K562 (cell line): ENCODE data around the gene CTRB2. TPM values are rescaled to one million over a fixed set of nuclear protein-coding genes. Genes with fewer than 3 reads are reported as not detected.

Experiments used
- ARID1B ChIP-seq: fragments of 450-650 bp; IDR thresholded peaks from 2 replicates; pipeline ENCODE4 v1.6.1; 2016; ENCODE audit warnings: antibody characterized with exemption, mild to moderate bottlenecking, inconsistent platforms
- ATF3 ChIP-seq, 2 experiments: fragments of 450-650 bp in 1 of 2; sonication (generic) in 1 of 2; formaldehyde crosslinking in 1 of 2; IDR thresholded peaks in 1 of 2; conservative IDR thresholded peaks in 1 of 2; 2 replicates each; pipeline versions ENCODE4 v1.6.1 to v1.8.1; 2016 to 2023; ENCODE audit warnings: mild to moderate bottlenecking in 2 of 2, moderate library complexity in 2 of 2, inconsistent platforms in 1 of 2, missing genetic modification reagents in 1 of 2
- CEBPB ChIP-seq: fragments of 450-650 bp; IDR thresholded peaks from 2 replicates; pipeline ENCODE4 v1.6.1; 2016; ENCODE audit warnings: missing genetic modification characterization, missing compliant biosample characterization
- FOSL1 ChIP-seq: fragments of 200-800 bp; sonication (Bioruptor generic); conservative IDR thresholded peaks from 2 replicates; pipeline ENCODE4 v1.6.1; 2016; ENCODE audit warnings: missing genetic modification characterization, missing compliant biosample characterization
- JUN ChIP-seq, 2 experiments: sonication (generic) in 1 of 2; formaldehyde crosslinking in 1 of 2; IDR thresholded peaks; 2 replicates each; pipeline versions ENCODE4 v1.6.1 to v1.8.0; 2012 to 2022; ENCODE audit warnings: borderline replicate concordance in 2 of 2, mild to moderate bottlenecking in 2 of 2, improper control_type of control experiment in 1 of 2, low read depth in 1 of 2, low read length in 1 of 2, missing genetic modification reagents in 1 of 2
- JUND ChIP-seq, 2 experiments: IDR thresholded peaks; 2 replicates in 1 of 2; 3 replicates in 1 of 2; pipeline ENCODE4 v1.6.1; 2011; ENCODE audit warnings: borderline replicate concordance in 2 of 2, low read depth in 2 of 2, low read length in 2 of 2, improper control_type of control experiment in 1 of 2, missing biosample characterization in 1 of 2, missing genetic modification characterization in 1 of 2, missing genetic modification reagents in 1 of 2
- POLR2AphosphoS5 ChIP-seq: IDR thresholded peaks from 2 replicates; pipeline ENCODE4 v1.6.1; 2011; ENCODE audit warnings: mild to moderate bottlenecking, low read depth, low read length, moderate library complexity; ENCODE audit not compliant: control insufficient read depth, insufficient read depth
- POLR2G ChIP-seq: fragments of 200-400 bp; formaldehyde crosslinking; IDR thresholded peaks from 2 replicates; pipeline ENCODE4 v1.6.1; 2017; ENCODE audit warnings: low read depth, mild to moderate bottlenecking, antibody characterized with exemption, low read length, moderate library complexity
- RBFOX2 ChIP-seq: fragments of 200-400 bp; formaldehyde crosslinking; IDR thresholded peaks from 2 replicates; pipeline ENCODE4 v1.6.1; 2017; ENCODE audit warnings: low read depth, mild to moderate bottlenecking, low read length, moderate library complexity
- SFPQ ChIP-seq: fragments of 200-400 bp; formaldehyde crosslinking; IDR thresholded peaks from 2 replicates; pipeline ENCODE4 v1.6.1; 2017; ENCODE audit warnings: mild to moderate bottlenecking, low read depth, low read length, moderate library complexity
- SRF ChIP-seq, 2 experiments: fragments of 250-450, 450-650 bp in 1 of 2; sonication (Bioruptor Pico) in 1 of 2; sonication (generic) in 1 of 2; formaldehyde crosslinking; IDR thresholded peaks; 2 replicates each; pipeline versions ENCODE4 v1.5.0 to v1.5.1; 2020 to 2022; ENCODE audit warnings: mild to moderate bottlenecking in 1 of 2, missing genetic modification reagents in 1 of 2
- TEAD1 ChIP-seq, 2 experiments: fragments of 450-650 bp in 1 of 2; sonication (generic) in 1 of 2; formaldehyde crosslinking; IDR thresholded peaks; 2 replicates each; pipeline versions ENCODE4 v1.4.0 to v1.8.0; 2020 to 2022; ENCODE audit warnings: mild to moderate bottlenecking in 2 of 2, missing genetic modification reagents in 1 of 2
- VEZF1 ChIP-seq: fragments of 200-800 bp; sonication (Bioruptor generic); IDR thresholded peaks from 2 replicates; pipeline ENCODE4 v1.6.1; 2017; ENCODE audit warnings: missing genetic modification characterization, missing compliant biosample characterization
- polyA plus RNA-seq, 8 experiments: library from polyadenylated mRNA; depleted of rRNA in 4 of 8; stranded (reverse) in 5 of 8; unstranded in 3 of 8; fragments of >200 nt; fragmentation: Nextera tagmentation in 2 of 8; fragmentation: Illumina TruSeq in 1 of 8; extraction: Ambion mirVana in 2 of 8; extraction: Trizol in 1 of 8; gene quantifications; 2 replicates each; pipeline versions ENCODE4 v1.2.1 to v1.2.3, GENCODE V29; 2011 to 2014; ENCODE audit warnings: inconsistent platforms in 1 of 8, missing spikeins in 1 of 8
- total RNA-seq, 7 experiments: library from RNA; depleted of rRNA in 6 of 7; stranded (reverse); fragments of >200 nt in 6 of 7; fragmentation: Illumina TruSeq in 2 of 7; extraction: Trizol in 2 of 7; gene quantifications; 2 replicates each; pipeline versions ENCODE4 v1.2.1 to v1.2.3, GENCODE V29; 2011 to 2021; ENCODE audit warnings: low replicate concordance in 1 of 7
- TF ChIP-seq, protein P1 (sequence below): sonication (generic); formaldehyde crosslinking; IDR thresholded peaks from 2 replicates; pipeline ENCODE4 v1.8.1; 2023; ENCODE audit warnings: mild to moderate bottlenecking, missing genetic modification reagents

The CTRB2 gene
- total and polyA plus RNA-seq, 9 of the 15 experiments (the other 6 are each of a cell fraction or from before 2014, with no cell fraction given), result 5.1 TPM; not detected in 8

GRCh38 chr16:75244844-75245758 is 38.1 kb upstream of the CTRB2 start (continued):
- TF ChIP-seq, protein P1, sequence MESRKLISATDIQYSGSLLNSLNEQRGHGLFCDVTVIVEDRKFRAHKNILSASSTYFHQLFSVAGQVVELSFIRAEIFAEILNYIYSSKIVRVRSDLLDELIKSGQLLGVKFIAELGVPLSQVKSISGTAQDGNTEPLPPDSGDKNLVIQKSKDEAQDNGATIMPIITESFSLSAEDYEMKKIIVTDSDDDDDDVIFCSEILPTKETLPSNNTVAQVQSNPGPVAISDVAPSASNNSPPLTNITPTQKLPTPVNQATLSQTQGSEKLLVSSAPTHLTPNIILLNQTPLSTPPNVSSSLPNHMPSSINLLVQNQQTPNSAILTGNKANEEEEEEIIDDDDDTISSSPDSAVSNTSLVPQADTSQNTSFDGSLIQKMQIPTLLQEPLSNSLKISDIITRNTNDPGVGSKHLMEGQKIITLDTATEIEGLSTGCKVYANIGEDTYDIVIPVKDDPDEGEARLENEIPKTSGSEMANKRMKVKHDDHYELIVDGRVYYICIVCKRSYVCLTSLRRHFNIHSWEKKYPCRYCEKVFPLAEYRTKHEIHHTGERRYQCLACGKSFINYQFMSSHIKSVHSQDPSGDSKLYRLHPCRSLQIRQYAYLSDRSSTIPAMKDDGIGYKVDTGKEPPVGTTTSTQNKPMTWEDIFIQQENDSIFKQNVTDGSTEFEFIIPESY (CRISPR knock-in tag), result 0 out of 2 replicates have a peak, but pooled peaks have one; percentile 30
- TF ChIP-seq ARID1B (peak; percentile 27; the same call in 1 of the 2 replicates), TEAD1 (CRISPR knock-in tag; IDR thresholded peaks at IDR 0.05) (peak in 1 of 2 experiments; percentile 60; a peak in 1 of 4 replicates), CEBPB (tag) (no peak), RBFOX2 (peak; percentile 25; the same call in 1 of the 2 replicates), POLR2G (peak; percentile 10; the same call in 1 of the 2 replicates), POLR2AphosphoS5 (no peak), SRF (CRISPR knock-in tag; IDR thresholded peaks at IDR 0.05) (peak in 1 of 2 experiments; percentile 85; a peak in 2 of 4 replicates), JUND (IDR thresholded peaks at IDR 0.05; ENCODE audit: borderline replicate concordance, low read depth, low read length) (peak; percentile 56), JUND (tag; IDR thresholded peaks at IDR 0.05; ENCODE audit: borderline replicate concordance, low read depth, low read length) (no peak), SFPQ (no peak), ATF3 (IDR thresholded peaks at IDR 0.05) (peak; percentile 41; the same call in 1 of the 2 replicates), ATF3 (CRISPR knock-in tag; conservative IDR thresholded peaks at IDR 0.05) (no peak), VEZF1 (CRISPR knock-in tag) (peak; percentile 47; the same call in 1 of the 2 replicates), FOSL1 (tag) (peak; percentile 67), JUN (IDR thresholded peaks at IDR 0.05; ENCODE audit: borderline replicate concordance, low read depth, low read length) (peak; percentile 23; the same call in 1 of the 2 replicates), JUN (CRISPR knock-in tag; IDR thresholded peaks at IDR 0.05; ENCODE audit: borderline replicate concordance) (no peak)
- TF ChIP-seq, all 486 proteins: peak for 16
